COLO668 (cell line): ENCODE measurements around the gene CENPP.
"Not testable (repeated sequence)": the region's sequence is repeated elsewhere in the genome, so short reads cannot be mapped to it uniquely, and the experiment has no call there.

ENCODE experiments used
- DNase-seq: peaks from one replicate; lab custom pipeline; 2025; ENCODE audit not compliant: unreplicated experiment; lab: John Stamatoyannopoulos, UW

CENPP gene

GRCh38 chr9:92529124-92529523, 203.4 kb downstream of the CENPP start:
- DNase-seq, result no peak

- no peak for DNase-seq
These were observed 205.1 kb downstream of the CENPP start for GRCh38 chr9:92530893-92531292.

- DNase-seq, result no peak
These were observed 208.5 kb downstream of the CENPP start for GRCh38 chr9:92534204-92534603.

GRCh38 chr9:92534674-92535073, 208.9 kb downstream of the CENPP start:
- DNase-seq, result no peak

GRCh38 chr9:92535940-92536850, 210.4 kb downstream of the CENPP start, which contains the start of gene ECM2:
TSS of gene ECM2 (minus strand) at chr9:92535990. CDS start at chr9:92522866, 13,124 bp downstream.
- no peak for DNase-seq

DNA sequence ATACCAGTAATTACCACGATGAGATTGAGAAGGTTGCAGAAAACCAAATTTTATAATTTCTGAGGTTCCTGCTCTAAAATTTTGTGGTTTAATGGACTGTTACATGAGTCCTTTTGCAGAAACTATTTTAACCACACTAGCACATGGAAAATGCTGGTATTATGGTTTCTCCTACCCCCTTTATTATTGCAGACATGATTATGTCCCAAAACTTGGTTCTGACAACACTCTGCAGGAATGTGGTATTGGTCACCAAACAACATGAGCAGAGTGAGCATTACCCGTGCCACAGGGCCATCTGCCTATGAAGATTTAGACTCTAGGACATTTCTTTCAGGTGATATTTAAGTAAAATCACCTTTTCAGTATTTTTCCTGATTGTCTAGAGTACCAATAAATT, 212.8 kb downstream of the CENPP start:
- DNase-seq, result no peak

- DNase-seq, result no peak
These were observed 218.2 kb downstream of the CENPP start for GRCh38 chr9:92543972-92544371.

- DNase-seq, result no peak
These were observed 219.3 kb downstream of the CENPP start for GRCh38 chr9:92545002-92545510.

DNA sequence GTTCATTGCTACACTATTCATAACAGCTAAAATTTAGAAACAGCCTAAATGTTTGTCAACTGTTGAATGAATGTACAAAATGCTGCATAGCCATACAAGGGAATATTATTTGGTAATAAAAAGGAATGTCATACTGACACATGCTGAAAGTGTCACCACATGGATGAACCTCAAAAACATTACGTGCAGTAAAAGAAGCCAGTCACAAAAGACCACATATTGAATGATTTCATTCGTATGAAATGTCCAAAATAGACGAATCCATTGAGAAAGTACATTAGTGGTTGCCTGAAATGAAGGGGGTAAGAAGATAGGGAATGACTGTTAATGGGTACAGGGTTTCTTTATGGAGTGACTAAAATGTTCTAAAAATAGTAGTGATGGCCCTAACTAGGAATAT, 221.6 kb downstream of the CENPP start:
- DNase-seq, result no peak

- DNase-seq, result no peak
These were observed 225.0 kb downstream of the CENPP start for GRCh38 chr9:92550765-92551164.

- no peak for DNase-seq
These were observed 233.0 kb downstream of the CENPP start for GRCh38 chr9:92558612-92559374.

- DNase-seq, result no peak
These were observed 235.9 kb downstream of the CENPP start for GRCh38 chr9:92561374-92562330.

GRCh38 chr9:92562461-92562967, 236.8 kb downstream of the CENPP start:
- DNase-seq, result no peak

- no peak for DNase-seq
These were observed 237.7 kb downstream of the CENPP start for GRCh38 chr9:92563116-92564100.

DNA sequence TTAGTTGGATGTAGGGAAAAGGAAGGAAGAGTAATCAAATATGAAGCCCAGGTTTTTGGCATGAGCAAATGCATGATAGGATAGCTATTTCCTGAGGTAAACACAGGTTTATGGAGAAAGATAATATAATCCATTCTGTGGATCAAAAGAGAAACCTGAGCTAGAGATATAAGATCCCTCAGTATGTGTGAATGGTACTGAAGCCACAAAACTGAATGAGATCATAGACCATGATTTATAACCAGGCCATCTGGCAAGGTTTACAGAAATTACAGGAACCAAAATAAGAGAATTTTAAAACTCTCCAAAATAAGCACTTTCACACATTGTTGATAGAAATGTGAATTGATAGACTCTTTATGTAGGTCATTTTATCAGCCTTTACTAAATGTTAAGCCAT, 238.8 kb downstream of the CENPP start:
- DNase-seq, result no peak

DNA sequence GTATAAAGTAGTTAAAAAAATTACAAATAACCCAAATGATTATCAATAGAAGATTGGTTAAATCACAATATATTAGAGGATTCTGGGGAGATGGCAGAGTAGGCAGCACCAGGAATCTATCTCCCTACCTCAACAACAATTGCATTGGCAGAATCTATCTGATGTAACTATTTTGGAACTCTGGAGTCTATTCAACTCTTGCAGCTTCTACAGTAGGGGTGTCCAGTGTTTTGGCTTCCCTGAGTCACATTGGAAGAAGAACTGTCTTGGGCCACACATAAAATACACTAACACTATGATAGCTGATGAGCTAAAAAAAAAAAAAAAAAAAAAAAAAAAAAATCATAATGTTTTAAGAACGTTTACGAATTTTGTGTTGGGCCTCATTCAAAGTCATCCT, 239.2 kb downstream of the CENPP start:
- DNase-seq, result no peak

- DNase-seq, result not testable (repeated sequence)
These were observed 246.1 kb downstream of the CENPP start for GRCh38 chr9:92571871-92572270.

DNA sequence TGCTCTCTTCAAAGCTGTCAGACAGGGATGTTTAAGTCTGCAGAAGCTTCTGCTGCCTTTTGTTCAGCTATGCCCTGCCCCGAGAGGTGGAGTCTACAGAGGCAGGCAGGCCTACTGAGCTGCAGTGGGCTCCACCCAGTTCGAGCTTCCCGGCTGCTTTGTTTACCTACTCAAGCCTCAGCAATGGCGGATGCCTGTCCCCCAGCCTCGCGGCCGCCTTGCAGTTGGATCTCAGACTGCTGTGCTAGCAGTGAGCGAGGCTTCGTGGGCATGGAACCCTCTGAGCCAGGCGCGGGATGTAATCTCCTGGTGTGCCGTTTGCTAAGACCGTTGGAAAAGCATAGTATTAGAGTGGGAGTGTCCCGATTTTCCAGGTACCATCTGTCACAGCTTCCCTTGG, 247.9 kb downstream of the CENPP start:
- DNase-seq, result not testable (repeated sequence)

GRCh38 chr9:92576175-92576574, 250.4 kb downstream of the CENPP start:
- no peak for DNase-seq
